Fibroblast of skin of back (primary cell): Measurements from ENCODE around the gene HELZ2.
A peak's percentile ranks its signal among the peaks of the same experiment; 100 is the strongest.
"Not testable (repeated sequence)": the region's sequence is repeated elsewhere in the genome, so short reads cannot be mapped to it uniquely, and the experiment has no call there.

Source experiments
- DNase-seq: peaks from one replicate; pipeline ENCODE4 v3.0.0-alpha.2; 2013

Gene HELZ2

DNA sequence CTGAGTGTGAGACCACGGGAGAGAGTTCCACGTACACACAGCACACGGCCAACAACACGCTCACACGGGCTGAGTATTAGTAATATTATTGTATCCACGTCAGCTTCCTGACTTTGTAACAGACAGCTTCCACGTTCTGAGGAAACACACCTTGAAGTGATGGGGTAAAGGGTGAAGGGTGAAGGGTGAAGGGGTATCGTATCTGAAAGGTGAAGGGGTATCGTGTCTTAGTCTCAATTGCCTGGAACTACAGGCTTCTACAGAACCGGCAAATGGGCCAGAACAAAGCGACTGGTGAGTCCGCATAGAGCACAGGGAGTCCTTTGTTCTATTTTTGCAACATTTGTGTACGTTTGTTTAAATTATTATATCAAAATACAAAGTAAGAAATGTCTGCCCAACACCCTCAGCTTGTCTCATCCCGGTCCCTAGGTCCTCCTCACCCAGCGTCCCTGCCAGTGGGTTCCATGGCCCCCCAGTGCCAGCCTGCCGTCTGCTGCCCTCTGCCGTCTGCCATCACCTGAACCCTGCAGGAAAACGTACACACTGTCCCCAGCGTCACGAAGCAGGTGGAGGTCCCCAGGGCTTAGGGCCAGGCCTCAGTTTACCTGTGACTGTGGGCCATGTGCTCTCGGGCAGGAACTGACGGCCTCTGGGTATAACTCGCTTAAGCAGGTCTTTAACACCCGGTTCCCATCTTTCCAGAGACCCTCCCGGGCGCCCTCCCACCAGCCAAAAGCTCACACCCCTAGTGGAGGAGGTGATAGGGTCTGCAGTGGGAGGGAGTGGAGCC lies 4.4 kb upstream of the HELZ2 start:
- no peak for DNase-seq

- no peak for DNase-seq
Observed at GRCh38 chr20:63577317-63577894, 3.4 kb upstream of the HELZ2 start.

GRCh38 chr20:63576311-63576710 lies 2.3 kb upstream of the HELZ2 start:
- no peak for DNase-seq

DNA sequence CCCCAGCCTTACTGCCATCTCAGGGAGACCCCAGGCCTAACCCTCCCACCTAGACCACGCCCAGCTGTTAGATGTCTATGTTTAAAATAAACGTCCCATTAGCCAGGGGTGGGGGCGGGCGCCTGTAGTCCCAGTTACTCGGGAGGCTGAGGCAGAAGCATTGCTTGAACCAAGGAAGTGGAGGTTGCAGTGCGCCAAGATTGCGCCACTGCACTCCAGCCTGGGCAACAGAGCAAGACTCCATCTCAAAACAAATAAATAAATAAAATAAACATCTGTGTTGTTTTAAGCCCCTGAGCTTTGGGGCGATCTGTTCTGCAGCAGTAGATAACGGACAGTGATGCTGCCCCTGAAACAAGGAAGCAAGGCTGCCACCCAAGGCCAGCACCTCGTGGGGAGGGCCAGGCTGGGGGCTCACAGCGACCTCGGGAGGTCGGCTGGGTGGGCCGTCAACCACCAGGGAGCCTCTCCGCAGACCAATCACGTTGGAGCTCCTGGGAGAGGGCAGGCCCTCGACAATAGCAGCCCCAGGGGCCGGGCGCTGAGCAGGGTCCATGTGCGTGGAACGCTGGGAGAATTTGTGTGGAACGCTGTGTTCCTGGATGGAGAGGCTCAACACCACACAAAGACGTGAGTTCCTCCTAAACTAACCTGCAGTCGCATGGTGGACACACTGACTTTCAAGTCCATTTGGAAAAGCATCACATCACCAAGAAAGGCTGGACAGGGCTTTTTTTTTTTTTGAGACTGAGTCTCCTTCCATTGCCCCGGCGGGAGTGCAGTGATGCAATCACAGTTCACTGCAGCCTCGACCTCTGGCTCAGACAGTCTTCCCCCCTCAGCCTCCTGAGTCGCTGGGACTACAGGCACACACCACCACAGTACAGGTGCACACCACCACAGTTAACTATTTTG lies 1.0 kb upstream of the HELZ2 start:
- peak; percentile 9 for DNase-seq

- DNase-seq = no peak
Observed at GRCh38 chr20:63573647-63574131, 350 bp downstream of the HELZ2 start.

GRCh38 chr20:63572788-63573646 lies 1.0 kb downstream of the HELZ2 start:
- DNase-seq = no peak

- DNase-seq = no peak
Observed at GRCh38 chr20:63572071-63572787, 1.8 kb downstream of the HELZ2 start.

DNA sequence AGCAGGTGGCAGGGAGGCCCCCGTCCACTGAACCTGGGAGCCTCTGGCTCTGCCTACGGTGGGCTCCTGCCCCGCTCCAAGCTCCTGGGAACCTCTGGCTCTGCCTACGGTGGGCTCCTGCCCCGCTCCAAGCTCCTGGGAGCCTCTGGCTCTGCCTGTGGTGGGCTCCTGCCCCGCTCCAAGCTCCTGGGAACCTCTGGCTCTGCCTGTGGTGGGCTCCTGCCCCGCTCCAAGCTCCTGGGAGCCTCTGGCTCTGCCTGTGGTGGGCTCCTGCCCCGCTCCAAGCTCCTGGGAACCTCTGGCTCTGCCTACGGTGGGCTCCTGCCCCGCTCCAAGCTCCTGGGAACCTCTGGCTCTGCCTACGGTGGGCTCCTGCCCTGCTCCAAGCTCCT lies 3.0 kb downstream of the HELZ2 start:
- DNase-seq = not testable (repeated sequence)

GRCh38 chr20:63570281-63571086 lies 3.6 kb downstream of the HELZ2 start:
- no peak for DNase-seq

- no peak for DNase-seq
Observed at GRCh38 chr20:63568986-63569949, 4.8 kb downstream of the HELZ2 start.

GRCh38 chr20:63568170-63568981 lies 5.7 kb downstream of the HELZ2 start:
- no peak for DNase-seq

DNA sequence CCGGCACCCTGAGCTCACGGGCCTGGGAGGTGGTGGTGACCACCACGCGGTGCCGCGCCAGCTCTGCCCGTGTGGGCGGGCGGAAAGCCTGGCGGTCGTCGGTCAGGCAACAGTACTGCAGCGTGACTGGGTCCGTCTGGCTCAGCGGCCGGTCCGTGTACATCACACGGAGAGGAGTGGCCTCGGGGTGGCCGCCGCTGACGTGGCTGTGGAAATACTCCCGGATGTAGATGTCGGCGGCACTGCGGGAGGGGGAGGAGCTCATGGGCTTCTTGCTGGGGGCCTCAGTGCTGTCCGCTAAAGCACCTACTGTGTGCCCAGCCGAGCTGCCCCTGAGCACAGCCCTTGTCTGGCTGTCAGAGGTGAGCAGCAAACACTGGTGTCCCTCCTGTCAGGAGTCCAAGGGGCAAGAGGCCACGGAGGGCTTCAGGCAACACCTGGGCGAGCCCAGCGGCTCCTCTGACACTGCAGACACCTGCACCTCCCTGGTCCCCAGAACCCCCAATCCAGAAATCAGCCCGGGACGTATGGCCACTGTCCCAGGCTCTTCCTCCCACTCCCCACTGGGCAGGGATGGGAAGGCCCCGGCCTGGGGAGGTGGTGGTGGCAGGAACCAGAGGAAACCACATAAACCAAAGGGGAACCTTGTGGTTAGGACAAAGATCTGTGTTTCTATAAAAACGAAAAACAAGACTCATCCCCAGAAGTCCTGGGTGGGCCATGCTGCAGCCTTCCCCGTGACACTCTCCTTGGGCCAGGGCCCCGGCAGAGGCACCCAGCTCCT lies 6.5 kb downstream of the HELZ2 start:
- DNase-seq = no peak

- no peak for DNase-seq
Observed at GRCh38 chr20:63567136-63567385, 7.0 kb downstream of the HELZ2 start.

DNA sequence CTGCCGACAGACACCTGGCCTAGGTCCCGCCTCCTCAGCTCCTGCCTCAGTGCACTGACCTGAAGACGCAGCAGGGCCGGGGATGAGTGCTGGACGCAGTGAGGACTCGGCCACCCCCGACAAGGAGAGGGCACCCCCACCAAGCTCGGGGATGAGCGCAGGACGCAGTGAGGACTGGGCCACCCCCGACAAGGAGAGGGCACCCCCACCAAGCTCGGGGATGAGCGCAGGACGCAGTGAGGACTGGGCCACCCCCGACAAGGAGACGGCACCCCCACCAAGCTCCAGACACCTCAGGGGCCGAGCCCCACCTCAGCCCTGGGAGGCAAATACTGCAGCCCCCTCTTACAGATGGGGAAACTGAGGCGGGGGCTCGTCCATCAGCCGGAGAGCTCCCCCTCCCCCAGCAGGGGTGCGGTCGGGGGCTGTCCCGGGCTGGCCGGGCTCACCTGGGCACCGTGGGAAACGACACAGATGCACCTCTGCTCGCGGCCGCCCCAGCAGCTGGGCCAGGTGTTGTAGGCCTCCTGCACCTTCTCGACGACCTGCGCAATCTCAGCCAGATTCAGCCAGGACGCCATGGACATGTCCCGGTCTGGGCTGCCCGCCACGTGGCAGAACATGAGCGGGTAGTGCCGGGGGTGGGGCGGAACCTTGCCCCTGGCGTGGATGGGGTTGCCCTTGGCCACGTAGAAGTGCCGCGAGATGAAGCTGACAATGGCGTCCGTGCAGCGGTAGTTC lies 7.5 kb downstream of the HELZ2 start:
- DNase-seq = no peak

- DNase-seq = no peak
Observed at GRCh38 chr20:63565699-63566335, 8.2 kb downstream of the HELZ2 start.

DNA sequence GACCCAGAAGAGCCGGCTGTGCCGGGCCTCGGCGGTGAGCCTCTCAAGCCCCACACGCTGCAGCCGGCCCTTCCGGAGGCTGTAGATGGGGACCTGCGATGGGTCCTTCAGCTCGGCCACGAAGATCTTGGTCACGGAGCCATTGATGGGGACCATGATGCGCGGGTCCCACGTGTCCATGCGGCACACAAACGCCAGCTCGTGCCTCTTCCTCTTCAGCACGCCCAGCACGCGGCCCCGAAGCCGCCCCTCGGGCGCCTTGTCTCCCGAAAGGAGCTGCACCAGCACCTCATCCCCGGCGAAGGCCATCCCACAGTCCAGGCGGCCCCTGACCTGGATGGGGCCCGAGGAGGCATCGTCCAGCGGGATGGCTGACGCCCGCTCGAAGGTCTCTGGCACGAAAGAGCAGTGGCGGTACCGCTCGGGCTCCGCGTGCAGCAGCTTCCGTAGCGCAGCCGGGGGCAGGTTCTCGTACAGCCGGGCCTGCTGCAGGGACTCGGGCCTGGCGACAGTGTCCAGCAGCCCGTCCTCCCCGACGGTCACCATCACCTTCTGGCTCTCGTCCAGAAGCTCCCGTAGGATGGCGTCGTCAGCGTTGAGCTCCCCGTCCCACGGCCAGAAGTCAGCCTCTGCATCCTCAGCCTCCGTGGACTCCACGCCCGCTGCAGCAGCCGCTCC lies 8.9 kb downstream of the HELZ2 start:
- DNase-seq = no peak
